T-cell (primary cell): ENCODE measurements around the gene SVBP. TPM values are rescaled to one million over a fixed set of nuclear protein-coding genes. Genes with fewer than 3 reads are reported as not detected.
A peak's percentile ranks its signal among the peaks of the same experiment; 100 is the strongest.

Experiments
- ATAC-seq, 4 experiments: fragments of 200-7000 bp in 3 of 4; fragments of 150-1000 bp in 1 of 4; cut with Tn5 transposase; replicated peaks in 1 of 4; 1 replicate in 3 of 4; 2 replicates in 1 of 4; pipeline ENCODE4 v1.10.0; 2021; ENCODE audit warnings: moderate library complexity in 3 of 4, mild to moderate bottlenecking in 2 of 4, moderate number of reproducible peaks in 1 of 4
- CTCF ChIA-PET, 2 donors: fragments of 300-600 bp; sonication (Branson Sonifier 250); formaldehyde crosslinking; loops; one replicate each; lab custom pipeline; 2022; ENCODE audit warnings: antibody characterized with exemption in 2 of 2; lab: Charles Lee
- POLR2A ChIA-PET, 2 donors: fragments of 300-600 bp; sonication (Branson Sonifier 250); formaldehyde crosslinking; loops; one replicate each; lab custom pipeline; 2022; ENCODE audit warnings: antibody characterized with exemption in 2 of 2; lab: Charles Lee
- DNase-seq, 35 experiments: peaks; one replicate each; pipeline versions ENCODE4 v3.0.0 to v3.0.0-alpha.2; 2013 to 2023
- H3K27ac ChIP-seq: one replicate; pipeline ENCODE4 v1.5.1; 2013; ENCODE audit warnings: low read length
- H3K27me3 ChIP-seq, 2 experiments: replicated peaks in 1 of 2; 1 replicate in 1 of 2; 2 replicates in 1 of 2; pipeline versions ENCODE4 v1.6.1 to v1.7.0; 2013; ENCODE audit warnings: low read length in 1 of 2, mixed read lengths in 1 of 2; ENCODE audit not compliant: control insufficient read depth in 2 of 2, insufficient read depth in 2 of 2; ENCODE audit errors: extremely low read depth in 1 of 2
- H3K36me3 ChIP-seq, 2 donors: 1 replicate in 1 of 2; 2 replicates in 1 of 2; pipeline versions ENCODE4 v1.6.1 to v1.7.0; 2013; ENCODE audit warnings: low read length in 1 of 2; ENCODE audit not compliant: control insufficient read depth in 2 of 2, insufficient read depth in 1 of 2; ENCODE audit errors: extremely low read depth in 1 of 2
- H3K4me1 ChIP-seq, 2 experiments: 1 replicate in 1 of 2; 2 replicates in 1 of 2; pipeline versions ENCODE4 v1.6.1 to v1.7.0; 2013; ENCODE audit warnings: low read length in 2 of 2, mixed read lengths in 1 of 2; ENCODE audit not compliant: insufficient read depth in 2 of 2, control insufficient read depth in 1 of 2; ENCODE audit errors: extremely low read depth in 1 of 2
- H3K4me3 ChIP-seq, 2 donors: 1 replicate in 1 of 2; 2 replicates in 1 of 2; pipeline versions ENCODE4 v1.5.1 to v1.7.0; 2013; ENCODE audit warnings: mild to moderate bottlenecking in 2 of 2, low read length in 1 of 2, moderate library complexity in 1 of 2; ENCODE audit not compliant: control insufficient read depth in 1 of 2; ENCODE audit errors: extremely low read depth in 1 of 2
- H3K9me3 ChIP-seq: 2 replicates; pipeline ENCODE4 v1.7.0; 2013
- H3K27ac Mint-ChIP-seq, 2 donors: one replicate each; pipeline ENCODE4 v1.8.0; 2020 to 2021; ENCODE audit warnings: mild to moderate bottlenecking in 2 of 2, mixed read lengths in 2 of 2
- H3K27me3 Mint-ChIP-seq, 2 donors: one replicate each; pipeline ENCODE4 v1.8.0; 2021 to 2022; ENCODE audit warnings: mixed read lengths in 2 of 2
- H3K36me3 Mint-ChIP-seq: one replicate; pipeline ENCODE4 v1.8.0; 2021; ENCODE audit warnings: mixed read lengths
- H3K4me1 Mint-ChIP-seq, 3 donors: one replicate each; pipeline ENCODE4 v1.8.0; 2020 to 2022; ENCODE audit warnings: mixed read lengths in 3 of 3, mild to moderate bottlenecking in 1 of 3
- H3K4me3 Mint-ChIP-seq, 3 donors: one replicate each; pipeline ENCODE4 v1.8.0; 2020 to 2022; ENCODE audit warnings: mild to moderate bottlenecking in 3 of 3, mixed read lengths in 3 of 3, moderate library complexity in 3 of 3
- H3K9me3 Mint-ChIP-seq, 3 donors: one replicate each; pipeline ENCODE4 v1.8.0; 2020 to 2022; ENCODE audit warnings: mixed read lengths in 3 of 3
- WGBS: methylation state at CpG from one replicate; pipeline ENCODE4 v1.1.5; 2013; ENCODE audit warnings: missing lambda C conversion rate; ENCODE audit not compliant: insufficient coverage; 5-methylcytosine and 5-hydroxymethylcytosine counted together
- total RNA-seq, 35 experiments: library from RNA in 6 of 35; stranded (reverse) in 6 of 35; fragments of 120-200 nt in 1 of 35; gene quantifications; one replicate each; pipeline versions ENCODE4 v1.2.1 to v1.2.4 and lab custom pipeline; 2013 to 2026

Gene SVBP
- total RNA-seq, 5 donors from 2014 or later (not counting 1 experiment from before 2014, with no cell fraction given) = 15.8 to 19.7 (median 18.7) TPM

GRCh38 chr1:42784547-42784945 lies 32.7 kb downstream of the SVBP start:
- peaks cover 2 to 15% of the 10 kb centered on the region in 2 experiments for H3K4me1 ChIP-seq
- WGBS = over 99% methylated on average over 14 of the region's 18 CpGs
- H3K36me3 ChIP-seq = peaks cover 0 to 13% of the 10 kb centered on the region in 2 donors
- no peak for ATAC-seq
- no peak for DNase-seq
- H3K36me3 Mint-ChIP-seq = peaks cover 16% of the 10 kb centered on the region
- no peaks in the 10 kb centered on the region for H3K9me3 Mint-ChIP-seq
- peak overlapping the region; percentile 55 to 63 for H3K4me3 ChIP-seq
- no peak overlapping the region for H3K27ac ChIP-seq
- H3K4me1 Mint-ChIP-seq = peaks cover 14 to 20% (median 16%) of the 10 kb centered on the region in 3 donors
- H3K9me3 ChIP-seq = no peaks in the 10 kb centered on the region
- CTCF ChIA-PET = no interaction called here
- POLR2A ChIA-PET = interaction anchor here in 1 of 2 donors (0.6 kb wide), 1 partner anchor 215 kb away, joined by 4 read pairs; no protein-coding TSS in a partner anchor
- H3K4me3 Mint-ChIP-seq = peak overlapping the region; percentile 76 to 83 (median 78)
- H3K27ac Mint-ChIP-seq = no peak overlapping the region
- H3K27me3 Mint-ChIP-seq = no peaks in the 10 kb centered on the region
- peaks cover 0 to 4% of the 10 kb centered on the region in 2 experiments for H3K27me3 ChIP-seq

GRCh38 chr1:42783092-42783491 lies 34.1 kb downstream of the SVBP start:
- Mint-ChIP-seq H3K9me3 (no peaks in the 10 kb centered on the region), H3K36me3 (peaks cover 26% of the 10 kb centered on the region), H3K4me1 (peaks cover 15 to 26% (median 17%) of the 10 kb centered on the region in 3 donors), H3K27ac (no peak overlapping the region), H3K27me3 (no peaks in the 10 kb centered on the region), H3K4me3 (no peak overlapping the region)
- POLR2A ChIA-PET = interaction anchor here in 1 of 2 donors (1.0 kb wide), 1 partner anchor 16 kb away, joined by 3 read pairs; the partner anchor contains the start of genes C1orf50 and P3H1
- ATAC-seq (no peak), DNase-seq (no peak)
- CTCF ChIA-PET = interaction anchor here (0.6 to 1.0 kb wide), 3 partner anchors 63 to 466 kb away, joined by 3 to 4 read pairs (median 4); partner anchors contain the start of gene ZNF691 (in 1 of the 2)
- H3K27me3 ChIP-seq = peaks cover 0 to 4% of the 10 kb centered on the region in 2 experiments
- no peaks in the 10 kb centered on the region for H3K9me3 ChIP-seq
- H3K36me3 ChIP-seq = peaks cover 0 to 25% of the 10 kb centered on the region in 2 donors
- H3K4me3 ChIP-seq = no peak overlapping the region
- no peak overlapping the region for H3K27ac ChIP-seq
- peaks cover 2 to 15% of the 10 kb centered on the region in 2 experiments for H3K4me1 ChIP-seq
- WGBS = no CpG with 5 or more reads among the region's 2 CpGs

- H3K27me3 ChIP-seq = no peaks in the 10 kb centered on the region
- Mint-ChIP-seq H3K36me3 (peaks cover 45% of the 10 kb centered on the region), H3K9me3 (no peaks in the 10 kb centered on the region), H3K27ac (no peak overlapping the region), H3K27me3 (no peaks in the 10 kb centered on the region), H3K4me3 (no peak overlapping the region), H3K4me1 (peaks cover 8 to 19% (median 11%) of the 10 kb centered on the region in 3 donors)
- H3K4me1 ChIP-seq = peaks cover 0 to 7% of the 10 kb centered on the region in 2 experiments
- ATAC-seq (no peak), DNase-seq (no peak)
- no CpG with 5 or more reads among the region's 1 CpG for WGBS
- peaks cover 2 to 51% of the 10 kb centered on the region in 2 donors for H3K36me3 ChIP-seq
- ChIA-PET POLR2A (interaction anchor here in 1 of 2 donors (0.8 kb wide), 1 partner anchor 13 kb away, joined by 5 read pairs; the partner anchor contains the start of genes C1orf50 and P3H1), CTCF (interaction anchor here (0.6 to 5.2 kb wide), 5 partner anchors 13 to 297 kb away, joined by 3 to 33 read pairs (median 3); partner anchors contain the start of genes C1orf50 (in 1 of the 2) and P3H1 (in 1 of the 2))
- H3K4me3 ChIP-seq = no peak overlapping the region
- H3K27ac ChIP-seq = no peak overlapping the region
- no peaks in the 10 kb centered on the region for H3K9me3 ChIP-seq
Measured at GRCh38 chr1:42780176-42780575, 37.0 kb downstream of the SVBP start.

- H3K36me3 ChIP-seq = peaks cover 5 to 56% of the 10 kb centered on the region in 2 donors
- H3K27me3 ChIP-seq = no peaks in the 10 kb centered on the region
- Mint-ChIP-seq H3K27ac (peak overlapping the region in 1 of 2 donors; percentile 12), H3K4me3 (no peak overlapping the region), H3K9me3 (no peaks in the 10 kb centered on the region), H3K4me1 (peaks cover 7 to 18% (median 11%) of the 10 kb centered on the region in 3 donors), H3K36me3 (peaks cover 50% of the 10 kb centered on the region), H3K27me3 (no peaks in the 10 kb centered on the region)
- no peaks in the 10 kb centered on the region for H3K9me3 ChIP-seq
- ATAC-seq (no peak), DNase-seq (no peak)
- ChIA-PET CTCF (interaction anchor here (1.0 to 5.2 kb wide), 4 partner anchors 13 to 297 kb away, joined by 3 to 33 read pairs (median 3); partner anchors contain the start of genes C1orf50 (in 1 of the 2) and P3H1 (in 1 of the 2)), POLR2A (interaction anchor here in 1 of 2 donors (0.8 kb wide), 1 partner anchor 13 kb away, joined by 5 read pairs; the partner anchor contains the start of genes C1orf50 and P3H1)
- WGBS = 50% methylated on average over 1 of the region's 2 CpGs
- H3K27ac ChIP-seq = no peak overlapping the region
- H3K4me1 ChIP-seq = peaks cover 0 to 3% of the 10 kb centered on the region in 2 experiments
- no peak overlapping the region for H3K4me3 ChIP-seq
Measured at GRCh38 chr1:42779725-42780124, 37.5 kb downstream of the SVBP start.

- Histone ChIP-seq H3K27ac (no peak overlapping the region), H3K27me3 (no peaks in the 10 kb centered on the region), H3K4me1 (no peaks in the 10 kb centered on the region), H3K36me3 (peaks cover 5 to 63% of the 10 kb centered on the region in 2 donors), H3K4me3 (no peak overlapping the region), H3K9me3 (no peaks in the 10 kb centered on the region)
- Mint-ChIP-seq H3K36me3 (peaks cover 58% of the 10 kb centered on the region), H3K4me3 (no peak overlapping the region), H3K27me3 (no peaks in the 10 kb centered on the region), H3K27ac (peak overlapping the region in 1 of 2 donors; percentile 55), H3K4me1 (peaks cover 9 to 16% (median 12%) of the 10 kb centered on the region in 3 donors), H3K9me3 (no peaks in the 10 kb centered on the region)
- ChIA-PET CTCF (interaction anchor here (1.0 to 5.2 kb wide), 7 partner anchors 10 to 296 kb away, joined by 3 to 33 read pairs (median 5); no protein-coding TSS in a partner anchor), POLR2A (no interaction called here)
- DNase-seq = peak in 11 of 35 experiments; percentile 7 to 57 (median 17)
- peak; percentile 37 to 62 (median 39) for ATAC-seq
Measured at GRCh38 chr1:42777852-42778251, 39.3 kb downstream of the SVBP start.

GRCh38 chr1:42776502-42776901 lies 40.7 kb downstream of the SVBP start:
- WGBS = 100% methylated on average over 3 of the region's 6 CpGs
- no peak overlapping the region for H3K27ac Mint-ChIP-seq
- no peaks in the 10 kb centered on the region for H3K9me3 Mint-ChIP-seq
- ChIA-PET POLR2A (no interaction called here), CTCF (interaction anchor here in 1 of 2 donors (5.2 kb wide), 1 partner anchor 298 kb away, joined by 33 read pairs; no protein-coding TSS in a partner anchor)
- no peak for ATAC-seq
- H3K36me3 Mint-ChIP-seq = peaks cover 55% of the 10 kb centered on the region
- Histone ChIP-seq H3K4me1 (peaks cover 0 to 3% of the 10 kb centered on the region in 2 experiments), H3K27ac (no peak overlapping the region), H3K27me3 (no peaks in the 10 kb centered on the region), H3K36me3 (peaks cover 5 to 65% of the 10 kb centered on the region in 2 donors), H3K4me3 (no peak overlapping the region), H3K9me3 (no peaks in the 10 kb centered on the region)
- peaks cover 16 to 25% (median 17%) of the 10 kb centered on the region in 3 donors for H3K4me1 Mint-ChIP-seq
- H3K4me3 Mint-ChIP-seq = no peak overlapping the region
- H3K27me3 Mint-ChIP-seq = no peaks in the 10 kb centered on the region
- DNase-seq = no peak
